IMR-90 (cell line): Measurements from ENCODE around the gene COL1A1. TPM values are rescaled to one million over a fixed set of nuclear protein-coding genes. Genes with fewer than 3 reads are reported as not detected.
A peak's percentile ranks its signal among the peaks of the same experiment; 100 is the strongest.

ENCODE experiments used
- ATAC-seq: fragments of 200-7000 bp; cut with Tn5 transposase; 2 replicates; pipeline ENCODE4 v1.9.1; 2020; ENCODE audit warnings: low read depth, mild to moderate bottlenecking, moderate library complexity
- BruUV-seq: library from RNA; stranded (reverse); fragments of 400-500 nt; replicated peaks from 2 replicates; lab custom pipeline; 2021; lab: Mats Ljungman, UMichigan
- CTCF ChIA-PET: fragments of 300-600 bp; formaldehyde crosslinking; extraction: SDS; loops from one replicate; lab custom pipeline; 2021; ENCODE audit warnings: antibody characterized with exemption; lab: Yijun Ruan, JAX
- POLR2A ChIA-PET: fragments of 300-600 bp; sonication (Branson Sonifier 250); formaldehyde crosslinking; loops from one replicate; lab custom pipeline; 2022; ENCODE audit warnings: antibody characterized with exemption; ENCODE audit not compliant: unreplicated experiment; lab: Charles Lee
- DNase-seq: peaks from one replicate; pipeline ENCODE4 v3.0.0; 2013
- H2AFZ ChIP-seq: replicated peaks from 2 replicates; pipeline ENCODE3; 2013; ENCODE audit warnings: low read length, mild to moderate bottlenecking; ENCODE audit not compliant: poor library complexity
- H2AK5ac ChIP-seq: 2 replicates; pipeline ENCODE4 v1.6.1; 2013; ENCODE audit warnings: low read depth, low read length, inconsistent platforms
- H2AK9ac ChIP-seq: replicated peaks from 2 replicates; pipeline ENCODE3; 2013; ENCODE audit warnings: mild to moderate bottlenecking, low read depth, low read length, moderate library complexity; ENCODE audit not compliant: poor library complexity
- H2BK120ac ChIP-seq: 2 replicates; pipeline ENCODE4 v1.6.1; 2013; ENCODE audit warnings: low read depth, low read length, inconsistent platforms
- H2BK15ac ChIP-seq: 3 replicates; pipeline ENCODE4 v1.6.1; 2013; ENCODE audit warnings: low read depth, low read length, inconsistent platforms
- H2BK20ac ChIP-seq: 2 replicates; pipeline ENCODE4 v1.6.1; 2013; ENCODE audit warnings: low read depth, mild to moderate bottlenecking, inconsistent platforms, low read length, moderate library complexity
- H2BK5ac ChIP-seq: 2 replicates; pipeline ENCODE4 v1.6.1; 2013; ENCODE audit warnings: mild to moderate bottlenecking, low read depth, low read length, inconsistent platforms; ENCODE audit not compliant: poor library complexity, severe bottlenecking
- H3K14ac ChIP-seq: replicated peaks from 2 replicates; pipeline ENCODE4 v1.6.1; 2013; ENCODE audit warnings: low read depth, low read length, inconsistent platforms
- H3K18ac ChIP-seq: 2 replicates; pipeline ENCODE4 v1.6.1; 2013; ENCODE audit warnings: low read depth, low read length, control low read depth
- H3K23ac ChIP-seq: 2 replicates; pipeline ENCODE4 v1.6.1; 2013; ENCODE audit warnings: low read depth, low read length, inconsistent platforms
- H3K27ac ChIP-seq: 2 replicates; pipeline ENCODE4 v1.5.1; 2013; ENCODE audit warnings: mild to moderate bottlenecking, control low read depth, low read length; ENCODE audit not compliant: insufficient read depth
- H3K27me3 ChIP-seq: 2 replicates; pipeline ENCODE4 v1.6.1; 2013; ENCODE audit warnings: low read length; ENCODE audit not compliant: control insufficient read depth, insufficient read depth
- H3K36me3 ChIP-seq: 2 replicates; pipeline ENCODE4 v1.6.1; 2013; ENCODE audit warnings: low read length, mixed read lengths; ENCODE audit not compliant: control insufficient read depth, insufficient read depth
- H3K4ac ChIP-seq: 2 replicates; pipeline ENCODE4 v1.6.1; 2013; ENCODE audit warnings: low read depth, low read length, inconsistent platforms
- H3K4me1 ChIP-seq: 2 replicates; pipeline ENCODE4 v1.6.1; 2013; ENCODE audit warnings: low read length, mixed read lengths; ENCODE audit not compliant: control insufficient read depth, insufficient read depth
- H3K4me2 ChIP-seq: 2 replicates; pipeline ENCODE4 v1.6.1; 2013; ENCODE audit warnings: low read depth, mild to moderate bottlenecking, control low read depth, low read length, moderate library complexity
- H3K4me3 ChIP-seq: 2 replicates; pipeline ENCODE4 v1.5.1; 2013; ENCODE audit warnings: low read depth, mild to moderate bottlenecking, control low read depth, low read length, moderate library complexity; ENCODE audit not compliant: insufficient read depth
- H3K56ac ChIP-seq: 2 replicates; pipeline ENCODE4 v1.6.1; 2013; ENCODE audit warnings: low read length, inconsistent platforms; ENCODE audit not compliant: insufficient read depth; ENCODE audit errors: extremely low read depth
- H3K79me1 ChIP-seq, 2 experiments: 2 replicates each; pipeline ENCODE4 v1.6.1; 2013; ENCODE audit warnings: low read length in 2 of 2, inconsistent platforms in 1 of 2, low read depth in 1 of 2
- H3K9ac ChIP-seq: 2 replicates; pipeline ENCODE4 v1.6.1; 2013; ENCODE audit warnings: low read depth, low read length, control low read depth
- H3K9me1 ChIP-seq: 2 replicates; pipeline ENCODE4 v1.6.1; 2013; ENCODE audit warnings: low read length, inconsistent platforms; ENCODE audit not compliant: insufficient read depth
- H3K9me3 ChIP-seq: 2 replicates; pipeline ENCODE4 v1.6.1; 2013; ENCODE audit warnings: low read length; ENCODE audit not compliant: control insufficient read depth, insufficient read depth
- H4K20me1 ChIP-seq: 2 replicates; pipeline ENCODE4 v1.6.1; 2013; ENCODE audit warnings: low read length, inconsistent platforms; ENCODE audit not compliant: insufficient read depth
- H4K5ac ChIP-seq: 2 replicates; pipeline ENCODE4 v1.6.1; 2013; ENCODE audit warnings: mild to moderate bottlenecking, low read depth, low read length, control low read depth
- H4K8ac ChIP-seq, 2 experiments: 2 replicates each; pipeline ENCODE4 v1.6.1; 2013; ENCODE audit warnings: low read depth in 2 of 2, low read length in 2 of 2, control low read depth in 1 of 2, inconsistent platforms in 1 of 2
- H4K91ac ChIP-seq: 2 replicates; pipeline ENCODE4 v1.6.1; 2013; ENCODE audit warnings: low read depth, low read length, inconsistent platforms; ENCODE audit not compliant: insufficient read depth
- CTCF ChIP-seq: conservative IDR thresholded peaks from 2 replicates; pipeline ENCODE4 v1.5.1; 2012; ENCODE audit warnings: mild to moderate bottlenecking, low read depth, low read length, improper control_type of control experiment
- MAZ ChIP-seq: IDR thresholded peaks from 2 replicates; pipeline ENCODE4 v1.6.1; 2012; ENCODE audit warnings: low read depth, mild to moderate bottlenecking, low read length, improper control_type of control experiment, moderate library complexity, borderline replicate concordance
- POLR2A ChIP-seq: IDR thresholded peaks from 2 replicates; pipeline ENCODE4 v1.6.1; 2012; ENCODE audit warnings: mild to moderate bottlenecking, low read depth, low read length
- RAD21 ChIP-seq: IDR thresholded peaks from 2 replicates; pipeline ENCODE4 v1.6.1; 2012; ENCODE audit warnings: low read length, improper control_type of control experiment
- WGBS, 2 experiments: methylation state at CpG; one replicate each; pipeline versions ENCODE4 v1.1.5 to v1.1.7; 2013; ENCODE audit warnings: missing lambda C conversion rate in 2 of 2; ENCODE audit not compliant: insufficient read length in 1 of 2; ENCODE audit errors: extremely low coverage in 2 of 2; 5-methylcytosine and 5-hydroxymethylcytosine counted together
- dilution Hi-C: fragments of 300-500 bp; cut with HindIII; formaldehyde crosslinking; loops from one replicate; pipeline ENCODE4 v1.14.3; 2018; ENCODE audit warnings: low sequenced_read_pairs; ENCODE audit not compliant: unreplicated experiment
- in situ Hi-C: fragments of 300-500 bp; cut with MboI; formaldehyde crosslinking; loops from 3 replicates; pipeline ENCODE4 v1.14.3; 2019; ENCODE audit warnings: low sequenced_read_pairs, inconsistent platforms, mixed read lengths
- intact Hi-C: fragments of 100-400 bp; cut with micrococcal nuclease; formaldehyde crosslinking; loops from 2 replicates; pipeline ENCODE4 v1.10.0; 2022
- polyA plus RNA-seq, 3 experiments: library from polyadenylated mRNA; depleted of rRNA; stranded (reverse); fragments of >200 nt; gene quantifications; 2 replicates each; pipeline ENCODE4 v1.2.3, GENCODE V29; 2012; ENCODE audit warnings: low replicate concordance in 1 of 3
- total RNA-seq: library from RNA; depleted of rRNA; stranded (reverse); fragments of >200 nt; gene quantifications from 2 replicates; pipeline ENCODE4 v1.2.3, GENCODE V29; 2012

The COL1A1 gene
- total and polyA plus RNA-seq, 2 of the 4 experiments (the other 2 are of a cell fraction), result 2,180 to 4,350 TPM

- H3K9ac ChIP-seq, result peak overlapping the region; percentile 93
- peak overlapping the region; percentile 98 for H3K4me2 ChIP-seq
- intact Hi-C loops, result loop anchor here (1.0 kb wide), 1 partner anchor 37 kb away; no protein-coding TSS in a partner anchor
- no peaks in the 10 kb centered on the region for H3K27me3 ChIP-seq
- H3K23ac ChIP-seq, result peak overlapping the region; percentile 99
- no peaks in the 10 kb centered on the region for H3K36me3 ChIP-seq
- H3K14ac ChIP-seq, result peak overlapping the region; percentile 99
- H3K18ac ChIP-seq, result peak overlapping the region; percentile 98
- H3K9me3 ChIP-seq, result no peaks in the 10 kb centered on the region
- peak overlapping the region; percentile 99 for H4K91ac ChIP-seq
- H3K4ac ChIP-seq, result peak overlapping the region; percentile 100
- peak overlapping the region; percentile 97 for H2AK9ac ChIP-seq
- ATAC-seq, result peak; percentile 63
- peaks cover 17% of the 10 kb centered on the region for H3K4me1 ChIP-seq
- H2BK15ac ChIP-seq, result peak overlapping the region; percentile 91
- H2BK5ac ChIP-seq, result peak overlapping the region; percentile 96
- BruUV-seq, result no TSS peak
- ChIA-PET CTCF (interaction anchor here (0.8 to 1.2 kb wide), 3 partner anchors 10 to 210 kb away, joined by 3 to 4 read pairs (median 3); no protein-coding TSS in a partner anchor), POLR2A (interaction anchor here (0.5 to 1.0 kb wide), 4 partner anchors 23 to 102 kb away, joined by 3 to 9 read pairs (median 4); partner anchors contain the start of gene SAMD14)
- in situ Hi-C loops, result no loop called here
- peaks cover 22% of the 10 kb centered on the region for H4K20me1 ChIP-seq
- peak overlapping the region; percentile 88 for H2BK20ac ChIP-seq
- H3K27ac ChIP-seq, result peak overlapping the region; percentile 99
- no CpG with 5 or more reads among the region's 12 CpGs for WGBS, 2 experiments
- peak overlapping the region; percentile 96 to 100 for H4K8ac ChIP-seq
- peak; percentile 92 for TF ChIP-seq MAZ
- TF ChIP-seq RAD21, result no peak
- peak; percentile 7; the same call in 1 of the 2 replicates for TF ChIP-seq POLR2A
- 0 out of 2 replicates have a peak, but pooled peaks have one; percentile 9 for TF ChIP-seq CTCF
- peak overlapping the region; percentile 98 for H2BK120ac ChIP-seq
- peak overlapping the region; percentile 100 for H4K5ac ChIP-seq
- dilution Hi-C loops, result no loop called here
- peaks cover 0 to 41% of the 10 kb centered on the region in 2 experiments; a peak in 2 of 4 replicates for H3K79me1 ChIP-seq
- H2AK5ac ChIP-seq, result peak overlapping the region; percentile 99
- H3K4me3 ChIP-seq, result peak overlapping the region; percentile 72
- peak overlapping the region; percentile 98 for H2AFZ ChIP-seq
- peak overlapping the region; percentile 98 for H3K56ac ChIP-seq
- peak; percentile 87 for DNase-seq
- H3K9me1 ChIP-seq, result peaks cover 4% of the 10 kb centered on the region; the same call in 1 of the 2 replicates
Observed at GRCh38 chr17:50151937-50152547, 49.4 kb downstream of the COL1A1 start.
